CD14-positive monocyte (primary cell): ENCODE results near the gene CSTPP1. TPM values are rescaled to one million over a fixed set of nuclear protein-coding genes. Genes with fewer than 3 reads are reported as not detected.
"Not testable (repeated sequence)": the region's sequence is repeated elsewhere in the genome, so short reads cannot be mapped to it uniquely, and the experiment has no call there.

ENCODE experiments used
- DNase-seq, 3 donors: peaks; one replicate each; pipeline ENCODE4 v3.0.0-alpha.2; 2011 to 2022
- H2AFZ ChIP-seq: 2 replicates; pipeline ENCODE4 v1.6.0; 2012; ENCODE audit warnings: mild to moderate bottlenecking, low read depth, low read length, inconsistent platforms; ENCODE audit not compliant: insufficient read depth, poor library complexity, severe bottlenecking
- H3K27ac ChIP-seq, 2 donors: 1 replicate in 1 of 2; 2 replicates in 1 of 2; pipeline ENCODE4 v1.5.1; 2012 to 2013; ENCODE audit warnings: low read length in 2 of 2, control low read depth in 1 of 2, inconsistent platforms in 1 of 2, low read depth in 1 of 2, mild to moderate bottlenecking in 1 of 2
- H3K27me3 ChIP-seq, 2 donors: one replicate each; pipeline versions ENCODE4 v1.6.0 to v1.6.1; 2011 to 2013; ENCODE audit warnings: low read length in 2 of 2; ENCODE audit not compliant: control insufficient read depth in 2 of 2, insufficient read depth in 2 of 2
- H3K36me3 ChIP-seq, 2 donors: replicated peaks in 1 of 2; 1 replicate in 1 of 2; 2 replicates in 1 of 2; pipeline versions ENCODE4 v1.5.1 to v1.6.1; 2012 to 2013; ENCODE audit warnings: low read length in 2 of 2, control low read depth in 1 of 2, inconsistent platforms in 1 of 2, mild to moderate bottlenecking in 1 of 2; ENCODE audit not compliant: insufficient read depth in 2 of 2, control insufficient read depth in 1 of 2
- H3K4me1 ChIP-seq, 2 donors: 1 replicate in 1 of 2; 2 replicates in 1 of 2; pipeline versions ENCODE4 v1.5.1 to v1.6.1; 2012 to 2013; ENCODE audit warnings: low read length in 2 of 2, control low read depth in 1 of 2, inconsistent platforms in 1 of 2, mild to moderate bottlenecking in 1 of 2, moderate library complexity in 1 of 2; ENCODE audit not compliant: insufficient read depth in 2 of 2, control insufficient read depth in 1 of 2
- H3K4me2 ChIP-seq: replicated peaks from 2 replicates; pipeline ENCODE3; 2012; ENCODE audit warnings: low read length, moderate library complexity, mild to moderate bottlenecking; ENCODE audit not compliant: poor library complexity, severe bottlenecking; ENCODE audit errors: extremely low read depth
- H3K4me3 ChIP-seq, 3 experiments: fragments of 200-600 bp in 1 of 3; sonication (generic) in 1 of 3; replicated peaks in 1 of 3; 1 replicate in 2 of 3; 2 replicates in 1 of 3; pipeline ENCODE4 v1.5.1; 2011 to 2013; ENCODE audit warnings: low read length in 3 of 3, mild to moderate bottlenecking in 3 of 3, control low read depth in 2 of 3, low read depth in 2 of 3, inconsistent platforms in 1 of 3, moderate library complexity in 1 of 3
- H3K79me2 ChIP-seq: 2 replicates; pipeline ENCODE4 v1.6.0; 2012; ENCODE audit warnings: mild to moderate bottlenecking, control low read depth, inconsistent platforms, low read length, moderate library complexity; ENCODE audit not compliant: insufficient read depth
- H3K9ac ChIP-seq: 2 replicates; pipeline ENCODE4 v1.6.0; 2017; ENCODE audit warnings: low read length, mild to moderate bottlenecking; ENCODE audit not compliant: insufficient read depth, poor library complexity, severe bottlenecking
- H3K9me3 ChIP-seq, 2 donors: replicated peaks in 1 of 2; 1 replicate in 1 of 2; 2 replicates in 1 of 2; pipeline versions ENCODE4 v1.5.1 to v1.6.1; 2012 to 2013; ENCODE audit warnings: low read length in 2 of 2, control low read depth in 1 of 2; ENCODE audit not compliant: control insufficient read depth in 1 of 2, insufficient read depth in 1 of 2
- H4K20me1 ChIP-seq: 2 replicates; pipeline ENCODE4 v1.6.0; 2012; ENCODE audit warnings: mild to moderate bottlenecking, low read length, control low read depth, moderate library complexity; ENCODE audit not compliant: insufficient read depth
- H3K27ac Mint-ChIP-seq, 7 donors: one replicate each; pipeline ENCODE4 v1.8.0; 2020; ENCODE audit warnings: mild to moderate bottlenecking in 7 of 7, mixed read lengths in 7 of 7, moderate library complexity in 6 of 7, inconsistent platforms in 2 of 7
- H3K27me3 Mint-ChIP-seq, 3 donors: one replicate each; pipeline ENCODE4 v1.8.0; 2021 to 2022; ENCODE audit warnings: low read depth in 3 of 3, mild to moderate bottlenecking in 3 of 3, mixed read lengths in 3 of 3, moderate library complexity in 3 of 3, inconsistent platforms in 1 of 3
- H3K36me3 Mint-ChIP-seq, 2 donors: one replicate each; pipeline ENCODE4 v1.8.0; 2020; ENCODE audit warnings: mixed read lengths in 2 of 2, inconsistent platforms in 1 of 2, mild to moderate bottlenecking in 1 of 2
- H3K4me1 Mint-ChIP-seq: one replicate; pipeline ENCODE4 v1.8.0; 2020; ENCODE audit warnings: mild to moderate bottlenecking, mixed read lengths
- H3K4me3 Mint-ChIP-seq, 2 donors: one replicate each; pipeline ENCODE4 v1.8.0; 2020; ENCODE audit warnings: mild to moderate bottlenecking in 2 of 2, mixed read lengths in 2 of 2, moderate library complexity in 1 of 2
- H3K9me3 Mint-ChIP-seq, 7 donors: one replicate each; pipeline ENCODE4 v1.8.0; 2020 to 2022; ENCODE audit warnings: mixed read lengths in 7 of 7, mild to moderate bottlenecking in 6 of 7, moderate library complexity in 6 of 7, inconsistent platforms in 2 of 7
- WGBS: methylation state at CpG from one replicate; pipeline ENCODE4 v1.1.5; 2013; ENCODE audit warnings: missing lambda C conversion rate; ENCODE audit not compliant: insufficient coverage; 5-methylcytosine and 5-hydroxymethylcytosine counted together
- intact Hi-C, 2 donors: fragments of 100-400 bp; cut with micrococcal nuclease; formaldehyde crosslinking; loops; one replicate each; pipeline versions ENCODE4 v1.15.0 to v1.15.1; 2023
- polyA plus RNA-seq, 3 donors: library from polyadenylated mRNA; depleted of rRNA in 1 of 3; unstranded in 2 of 3; stranded (reverse) in 1 of 3; fragments of 300-500 nt in 2 of 3; fragments of >200 nt in 1 of 3; fragmentation: Illumina TruSeq in 2 of 3; gene quantifications; 1 replicate in 2 of 3; 2 replicates in 1 of 3; pipeline ENCODE4 v1.2.3, GENCODE V29; 2012 to 2021
- TF ChIP-seq, protein P1 (sequence below): fragments of 200-600 bp; IDR thresholded peaks from one replicate; pipeline ENCODE4 v1.8.0; 2022; ENCODE audit warnings: antibody characterized with exemption, mild to moderate bottlenecking

CSTPP1 gene
- polyA plus RNA-seq, 3 donors: 4.5 to 6.5 (median 5.9) TPM

DNA sequence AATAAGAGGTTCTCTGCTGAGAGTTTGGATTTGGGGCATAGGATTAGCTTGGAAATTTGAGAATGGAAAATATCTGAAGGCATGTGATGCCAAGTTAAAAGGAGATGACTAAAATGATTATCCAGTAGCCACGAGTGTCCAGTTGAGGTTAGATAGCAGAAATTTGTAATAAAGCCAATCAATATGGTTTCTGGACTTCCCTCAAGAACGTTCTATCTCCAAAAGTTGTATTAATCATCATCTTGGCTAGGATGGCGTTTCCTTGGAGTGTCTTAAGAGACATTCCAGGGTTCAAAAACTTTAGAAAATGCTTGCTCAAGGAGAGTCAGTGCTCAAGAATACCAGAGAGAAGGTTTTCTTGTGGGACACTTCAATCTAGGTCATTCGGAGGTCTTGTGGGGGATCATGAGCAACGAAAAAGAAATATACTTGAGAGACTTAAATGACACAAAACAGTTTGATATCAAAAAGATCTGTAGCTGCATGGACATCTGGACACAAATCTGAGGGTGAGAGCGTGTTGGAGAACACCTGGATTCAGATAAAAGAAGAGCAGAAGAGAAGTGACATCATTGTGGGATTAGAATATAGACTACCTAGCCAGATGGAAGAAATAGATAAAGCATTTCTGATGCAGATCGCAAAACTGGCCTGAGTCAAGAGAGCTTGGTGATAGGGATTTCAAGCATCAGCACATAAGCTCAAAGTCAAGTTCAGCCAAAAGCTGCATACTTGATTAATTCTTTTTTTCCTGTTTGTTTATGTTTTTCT lies 142.4 kb downstream of the CSTPP1 start:
- no peaks in the 10 kb centered on the region for H3K36me3 Mint-ChIP-seq
- TF ChIP-seq, protein P1, sequence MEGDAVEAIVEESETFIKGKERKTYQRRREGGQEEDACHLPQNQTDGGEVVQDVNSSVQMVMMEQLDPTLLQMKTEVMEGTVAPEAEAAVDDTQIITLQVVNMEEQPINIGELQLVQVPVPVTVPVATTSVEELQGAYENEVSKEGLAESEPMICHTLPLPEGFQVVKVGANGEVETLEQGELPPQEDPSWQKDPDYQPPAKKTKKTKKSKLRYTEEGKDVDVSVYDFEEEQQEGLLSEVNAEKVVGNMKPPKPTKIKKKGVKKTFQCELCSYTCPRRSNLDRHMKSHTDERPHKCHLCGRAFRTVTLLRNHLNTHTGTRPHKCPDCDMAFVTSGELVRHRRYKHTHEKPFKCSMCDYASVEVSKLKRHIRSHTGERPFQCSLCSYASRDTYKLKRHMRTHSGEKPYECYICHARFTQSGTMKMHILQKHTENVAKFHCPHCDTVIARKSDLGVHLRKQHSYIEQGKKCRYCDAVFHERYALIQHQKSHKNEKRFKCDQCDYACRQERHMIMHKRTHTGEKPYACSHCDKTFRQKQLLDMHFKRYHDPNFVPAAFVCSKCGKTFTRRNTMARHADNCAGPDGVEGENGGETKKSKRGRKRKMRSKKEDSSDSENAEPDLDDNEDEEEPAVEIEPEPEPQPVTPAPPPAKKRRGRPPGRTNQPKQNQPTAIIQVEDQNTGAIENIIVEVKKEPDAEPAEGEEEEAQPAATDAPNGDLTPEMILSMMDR: no peak
- Histone ChIP-seq H4K20me1 (no peaks in the 10 kb centered on the region), H2AFZ (no peak overlapping the region), H3K4me1 (peaks cover 0 to 5% of the 10 kb centered on the region in 2 donors), H3K36me3 (no peaks in the 10 kb centered on the region), H3K9me3 (no peaks in the 10 kb centered on the region), H3K4me3 (no peak overlapping the region), H3K9ac (no peak overlapping the region), H3K27me3 (no peaks in the 10 kb centered on the region), H3K79me2 (no peaks in the 10 kb centered on the region), H3K4me2 (no peak overlapping the region), H3K27ac (no peak overlapping the region)
- H3K27ac Mint-ChIP-seq: no peak overlapping the region
- 100% methylated on average over 2 of the region's 7 CpGs for WGBS
- no peak for DNase-seq
- peaks cover 0 to 2% (median 0%) of the 10 kb centered on the region in 7 donors for H3K9me3 Mint-ChIP-seq
- peaks cover 9% of the 10 kb centered on the region for H3K4me1 Mint-ChIP-seq
- intact Hi-C loops: no loop called here
- no peak overlapping the region for H3K4me3 Mint-ChIP-seq
- H3K27me3 Mint-ChIP-seq: peaks cover 0 to 1% (median 0%) of the 10 kb centered on the region in 3 donors

DNA sequence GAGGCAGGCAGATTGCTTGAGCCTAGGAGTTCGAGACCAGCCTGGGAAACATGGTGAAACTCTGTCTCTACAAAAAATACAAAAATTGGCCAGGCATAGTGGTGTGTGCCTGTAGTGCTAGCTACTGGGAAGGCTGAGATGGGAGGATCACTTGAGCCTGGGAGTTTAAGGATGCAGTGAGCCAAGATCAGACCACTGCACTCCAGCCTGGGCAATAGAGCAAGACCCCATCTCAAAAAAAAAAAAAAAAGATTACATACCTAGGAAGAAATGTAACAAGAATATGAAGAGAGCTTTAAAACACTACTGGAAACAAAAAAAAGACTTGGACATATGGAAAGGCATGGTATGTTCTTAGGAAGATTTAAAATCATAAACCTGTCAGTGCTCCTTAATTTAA lies 144.2 kb downstream of the CSTPP1 start:
- WGBS: 100% methylated on average over 1 of the region's 1 CpG
- H3K27me3 ChIP-seq, H3K79me2 ChIP-seq, H3K9ac ChIP-seq, H3K4me3 Mint-ChIP-seq, H3K9me3 Mint-ChIP-seq, H3K9me3 ChIP-seq, H3K27ac ChIP-seq, H3K4me2 ChIP-seq, H3K4me3 ChIP-seq, H3K36me3 ChIP-seq, H3K36me3 Mint-ChIP-seq, H3K27me3 Mint-ChIP-seq, H4K20me1 ChIP-seq, DNase-seq, H2AFZ ChIP-seq: not testable (repeated sequence)
- intact Hi-C loops: loop anchor here in 1 of 2 donors (10.0 kb wide), 1 partner anchor 896 kb away; no protein-coding TSS in a partner anchor
- Mint-ChIP-seq H3K27ac (peak overlapping the region in 1 of 7 donors; percentile 66), H3K4me1 (peaks cover 16% of the 10 kb centered on the region)
- H3K4me1 ChIP-seq: peaks cover 3 to 11% of the 10 kb centered on the region in 2 donors
